ENCODE data around the gene ASTN2. TPM values are rescaled to one million over a fixed set of nuclear protein-coding genes. Genes with fewer than 3 reads are reported as not detected.

ASTN2 gene
- total and polyA plus RNA-seq, 9 of the 15 experiments (the other 6 are each of a cell fraction or from before 2014, with no cell fraction given), result 0.56 to 3.5 (median 1.9) TPM

- TF ChIP-seq ARID4B (CRISPR knock-in tag; IDR thresholded peaks at IDR 0.05), result no peak
- no peak for TF ChIP-seq KDM4B (IDR thresholded peaks at IDR 0.05; ENCODE audit: borderline replicate concordance in 2 of 2, low read depth in 1 of 2)
- TF ChIP-seq, protein P1, sequence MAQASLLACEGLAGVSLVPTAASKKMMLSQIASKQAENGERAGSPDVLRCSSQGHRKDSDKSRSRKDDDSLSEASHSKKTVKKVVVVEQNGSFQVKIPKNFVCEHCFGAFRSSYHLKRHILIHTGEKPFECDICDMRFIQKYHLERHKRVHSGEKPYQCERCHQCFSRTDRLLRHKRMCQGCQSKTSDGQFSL (CRISPR knock-in tag; IDR thresholded peaks at IDR 0.05), result no peak
- TF ChIP-seq, protein P1 (tag; IDR thresholded peaks at IDR 0.05), result no peak
- TF ChIP-seq POLR2H (tag; IDR thresholded peaks at IDR 0.05; ENCODE audit: low read depth), result no peak
- no peak for TF ChIP-seq ZNF316 (IDR thresholded peaks at IDR 0.05)
- no peak for TF ChIP-seq ZFP91 (CRISPR knock-in tag; IDR thresholded peaks at IDR 0.05)
- TF ChIP-seq ZNF586 (CRISPR knock-in tag; conservative IDR thresholded peaks at IDR 0.05), result no peak
- TF ChIP-seq KAT8 (IDR thresholded peaks at IDR 0.05; ENCODE audit: low read depth), result no peak
- TF ChIP-seq ILF3 (IDR thresholded peaks at IDR 0.05; ENCODE audit: borderline replicate concordance), result no peak
Observed at GRCh38 chr9:117091529-117091928, 323.3 kb downstream of the ASTN2 start (continued).

All from K562 (cell line).